H1 (cell line): ENCODE measurements around the gene DAPL1.

Experiments used
- ATF3 ChIP-seq: IDR thresholded peaks from 2 replicates; pipeline ENCODE4 v1.6.1; 2011; ENCODE audit warnings: low read depth, mild to moderate bottlenecking, low read length; ENCODE audit not compliant: insufficient read depth
- BRCA1 ChIP-seq: IDR thresholded peaks from 2 replicates; pipeline ENCODE4 v1.6.1; 2012; ENCODE audit warnings: low read depth, low read length, improper control_type of control experiment
- CHD2 ChIP-seq: IDR thresholded peaks from 2 replicates; pipeline ENCODE4 v1.6.1; 2012; ENCODE audit warnings: low read length, improper control_type of control experiment
- CREB1 ChIP-seq: IDR thresholded peaks from 2 replicates; pipeline ENCODE4 v1.6.1; 2012; ENCODE audit warnings: inconsistent platforms
- CTCF ChIP-seq, 3 experiments: IDR thresholded peaks; 1 replicate in 2 of 3; 2 replicates in 1 of 3; pipeline versions ENCODE4 v1.5.1 to v1.6.1; 2011; ENCODE audit warnings: low read length in 3 of 3, mild to moderate bottlenecking in 3 of 3, inconsistent platforms in 2 of 3, low read depth in 1 of 3, moderate library complexity in 1 of 3; ENCODE audit not compliant: insufficient read depth in 1 of 3; ENCODE audit errors: control extremely low read depth in 1 of 3
- EP300 ChIP-seq, 2 experiments: IDR thresholded peaks; 1 replicate in 1 of 2; 2 replicates in 1 of 2; pipeline ENCODE4 v1.6.1; 2011 to 2012; ENCODE audit warnings: low read depth in 2 of 2, low read length in 2 of 2, mild to moderate bottlenecking in 2 of 2, borderline replicate concordance in 1 of 2, inconsistent platforms in 1 of 2, moderate library complexity in 1 of 2
- POLR2AphosphoS5 ChIP-seq: IDR thresholded peaks from 2 replicates; pipeline ENCODE4 v1.6.1; 2011; ENCODE audit warnings: low read depth, low read length
- SIX5 ChIP-seq: IDR thresholded peaks from 2 replicates; pipeline ENCODE4 v1.6.1; 2011; ENCODE audit warnings: mild to moderate bottlenecking, low read depth, low read length
- TBP ChIP-seq: IDR thresholded peaks from 2 replicates; pipeline ENCODE4 v1.6.1; 2011; ENCODE audit warnings: low read depth, low read length, improper control_type of control experiment

- TF ChIP-seq ATF3 (no peak), CREB1 (no peak), CHD2 (no peak), CTCF (IDR thresholded peaks at IDR 0.05; ENCODE audit: control extremely low read depth in 1 of 3, insufficient read depth in 1 of 3, low read depth in 1 of 3, low read length in 3 of 3) (no peak), POLR2AphosphoS5 (no peak), SIX5 (no peak), BRCA1 (no peak), EP300 (IDR thresholded peaks at IDR 0.05; ENCODE audit: borderline replicate concordance in 1 of 2, low read depth in 2 of 2, low read length in 2 of 2) (no peak), TBP (no peak)
These were observed 22.0 kb upstream of the DAPL1 start for GRCh38 chr2:158773121-158773520.
